Motor neuron (in vitro differentiated cells): ENCODE data around the gene GOLGA1. TPM values are rescaled to one million over a fixed set of nuclear protein-coding genes. Genes with fewer than 3 reads are reported as not detected.
A peak's percentile ranks its signal among the peaks of the same experiment; 100 is the strongest.
"Not testable (repeated sequence)": the region's sequence is repeated elsewhere in the genome, so short reads cannot be mapped to it uniquely, and the experiment has no call there.

Experiments used
- ATAC-seq, 8 experiments: fragments of 200-7000 bp; cut with Tn5 transposase; replicated peaks in 6 of 8; 2 replicates each; pipeline ENCODE4 v1.8.0; 2021; ENCODE audit warnings: mild to moderate bottlenecking in 8 of 8, moderate library complexity in 8 of 8
- H3K27ac ChIP-seq, 2 donors: fragments of 250-450 bp; sonication (Bioruptor Pico); 2 replicates each; pipeline ENCODE4 v1.9.0; 2021; ENCODE audit warnings: antibody characterized with exemption in 2 of 2, mild to moderate bottlenecking in 2 of 2, moderate library complexity in 1 of 2
- H3K4me1 ChIP-seq, 2 donors: fragments of 250-450 bp; sonication (Bioruptor Pico); replicated peaks in 1 of 2; 2 replicates each; pipeline ENCODE4 v1.6.1; 2021; ENCODE audit warnings: antibody characterized with exemption in 2 of 2, mild to moderate bottlenecking in 2 of 2, moderate library complexity in 1 of 2
- H3K4me3 ChIP-seq, 5 donors: fragments of 250-450 bp; sonication (Bioruptor Pico); 2 replicates each; pipeline ENCODE4 v1.9.0; 2021; ENCODE audit warnings: antibody characterized with exemption in 5 of 5, mild to moderate bottlenecking in 5 of 5, moderate library complexity in 4 of 5
- WGBS, 10 experiments: fragments of 450-650 bp; shearing (Covaris generic); methylation state at CpG; one replicate each; pipeline ENCODE4 v1.0.0; 2022; 5-methylcytosine and 5-hydroxymethylcytosine counted together
- in situ Hi-C, 9 experiments: fragments of 400-800 bp; cut with MboI; loops; one replicate each; pipeline ENCODE4 v1.15.0; 2021; ENCODE audit warnings: low sequenced_read_pairs in 9 of 9, low pct_unique_long_range_greater_than_20kb in 2 of 9; ENCODE audit not compliant: unreplicated experiment in 9 of 9
- total RNA-seq, 8 experiments: library from RNA; unstranded; fragments of 300-600 nt; gene quantifications; 2 replicates each; pipeline versions ENCODE4 v1.2.3 to v1.2.4, GENCODE V29; 2022

The GOLGA1 gene
- total RNA-seq, 8 experiments from 2014 or later: 8.8 to 18.8 (median 14.3) TPM

DNA sequence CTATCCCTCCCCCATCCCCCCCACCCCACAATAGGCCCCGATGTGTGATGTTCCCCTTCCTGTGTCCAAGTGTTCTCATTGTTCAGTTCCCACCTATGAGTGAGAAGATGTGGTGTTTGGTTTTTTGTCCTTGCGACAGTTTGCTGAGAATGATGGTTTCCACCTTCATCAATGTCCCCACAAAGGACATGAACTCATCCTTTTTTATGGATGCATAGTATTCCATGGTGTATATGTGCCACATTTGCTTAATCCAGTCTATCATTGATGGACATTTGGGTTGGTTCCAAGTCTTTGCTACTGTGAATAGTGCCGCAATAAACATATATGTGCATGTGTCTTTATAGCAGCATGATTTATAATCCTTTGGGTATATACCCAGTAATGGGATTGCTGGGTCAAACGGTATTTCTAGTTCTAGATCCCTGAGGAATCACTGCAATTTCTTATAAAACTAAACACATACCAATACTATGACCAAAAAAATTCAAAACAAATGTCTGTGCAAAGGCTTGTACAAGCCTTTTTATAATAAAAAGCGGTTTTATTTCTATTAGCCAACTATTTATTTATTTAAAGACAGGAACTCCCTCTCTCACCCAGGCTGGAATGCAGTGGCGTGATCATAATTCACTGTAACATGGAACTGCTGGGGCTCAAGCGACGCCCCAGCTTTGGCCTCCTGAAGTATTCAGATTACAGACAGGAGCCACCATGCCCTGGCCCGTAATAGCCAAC lies 19.0 kb upstream of the GOLGA1 start:
- WGBS, 10 experiments: 83 to 100% (median 98%) methylated on average over 2 to 6 of the region's 9 CpGs; no CpG with 5 or more reads in 1 of the 10 experiments
- ATAC-seq, H3K4me1 ChIP-seq, in situ Hi-C loops, H3K27ac ChIP-seq, H3K4me3 ChIP-seq: not testable (repeated sequence)

DNA sequence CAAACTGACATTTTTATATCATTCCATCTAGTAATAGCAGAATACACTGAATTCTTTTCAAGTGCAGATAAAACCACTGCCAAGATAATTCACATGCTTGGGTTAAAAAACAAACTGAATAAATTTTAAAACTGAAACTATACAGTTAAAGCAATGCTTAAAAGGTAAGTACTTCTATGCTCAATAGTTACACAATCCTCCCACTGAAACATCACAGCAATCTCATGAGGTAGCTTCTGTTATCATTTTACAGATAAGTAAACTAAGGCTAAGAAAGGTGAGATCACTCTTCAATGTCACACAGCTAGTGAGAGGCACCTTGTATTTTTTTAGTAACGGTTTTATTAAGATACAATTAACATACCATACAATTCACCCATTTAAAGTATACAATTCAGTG lies 13.4 kb upstream of the GOLGA1 start:
- Histone ChIP-seq H3K4me1 (no peaks in the 10 kb centered on the region), H3K4me3 (no peak overlapping the region), H3K27ac (no peak overlapping the region)
- in situ Hi-C loops: no loop called here
- 67 to 100% (median 100%) methylated on average over 1 of the region's 1 CpG; no CpG with 5 or more reads in 5 of the 10 experiments for WGBS, 10 experiments
- no peak for ATAC-seq

DNA sequence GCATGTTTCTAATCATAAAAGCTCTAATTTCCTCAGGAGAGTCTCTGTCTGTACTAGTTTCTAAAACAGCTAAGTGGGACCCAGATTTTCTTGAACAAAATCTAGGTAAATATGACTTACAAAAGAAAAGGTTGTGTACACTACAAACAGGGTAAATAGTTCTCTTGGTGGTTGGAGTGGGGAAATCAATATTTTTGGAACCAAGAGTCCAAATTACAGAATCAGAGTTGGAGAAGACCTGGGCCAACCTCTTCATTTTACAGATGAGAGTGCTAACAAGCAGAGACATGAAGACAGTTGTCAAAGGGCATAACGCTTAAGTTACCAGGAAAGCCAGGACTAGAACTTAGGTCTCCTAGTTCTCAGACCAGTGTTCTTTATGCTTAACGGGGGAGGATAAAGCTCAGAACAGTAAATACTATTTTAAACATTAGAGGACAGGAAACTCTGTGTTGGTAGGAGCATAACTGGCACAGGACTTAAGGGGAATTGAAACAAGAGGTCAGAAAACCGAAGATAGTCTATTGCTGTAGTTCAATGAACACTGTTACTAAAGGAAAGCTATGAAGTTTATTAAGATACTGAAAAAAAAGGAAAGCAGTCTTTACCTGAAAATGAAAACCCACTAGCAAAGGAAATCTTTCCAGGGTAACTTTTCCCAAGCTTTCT lies 9.3 kb upstream of the GOLGA1 start:
- H3K27ac ChIP-seq: no peak overlapping the region
- no peak overlapping the region for H3K4me3 ChIP-seq
- no peak for ATAC-seq
- WGBS, 10 experiments: 80 to 100% (median 95%) methylated on average over 1 to 3 of the region's 3 CpGs; no CpG with 5 or more reads in 1 of the 10 experiments
- in situ Hi-C loops: no loop called here
- no peaks in the 10 kb centered on the region for H3K4me1 ChIP-seq

DNA sequence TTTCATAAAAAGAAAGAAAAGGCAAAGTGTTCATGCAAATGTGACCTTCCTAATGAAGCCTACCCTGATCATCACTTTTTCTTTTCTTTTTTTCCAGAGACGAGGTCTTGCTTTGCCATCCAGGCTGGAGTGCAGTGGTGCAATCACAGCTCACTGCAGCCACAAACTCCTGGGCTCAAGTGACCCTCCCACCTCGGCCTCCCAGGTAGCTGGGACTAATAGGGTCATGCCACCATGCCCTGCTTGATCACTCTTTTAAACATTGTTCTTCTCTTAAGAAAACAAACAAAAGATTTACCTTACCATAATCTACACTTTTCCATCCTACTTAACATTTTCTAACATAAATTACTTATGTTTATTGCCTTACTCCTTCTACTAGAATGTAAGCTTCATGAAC lies 8.5 kb upstream of the GOLGA1 start:
- Histone ChIP-seq H3K4me3 (no peak overlapping the region), H3K27ac (no peak overlapping the region), H3K4me1 (no peaks in the 10 kb centered on the region)
- 51 to 100% (median 82%) methylated on average over 1 to 2 of the region's 2 CpGs; no CpG with 5 or more reads in 3 of the 10 experiments for WGBS, 10 experiments
- no peak for ATAC-seq
- in situ Hi-C loops: loop anchor here in 2 of 9 experiments (25.0 kb wide), 1 partner anchor 188 kb away; the partner anchor contains the start of gene SCAI (in 2 of the 2)

DNA sequence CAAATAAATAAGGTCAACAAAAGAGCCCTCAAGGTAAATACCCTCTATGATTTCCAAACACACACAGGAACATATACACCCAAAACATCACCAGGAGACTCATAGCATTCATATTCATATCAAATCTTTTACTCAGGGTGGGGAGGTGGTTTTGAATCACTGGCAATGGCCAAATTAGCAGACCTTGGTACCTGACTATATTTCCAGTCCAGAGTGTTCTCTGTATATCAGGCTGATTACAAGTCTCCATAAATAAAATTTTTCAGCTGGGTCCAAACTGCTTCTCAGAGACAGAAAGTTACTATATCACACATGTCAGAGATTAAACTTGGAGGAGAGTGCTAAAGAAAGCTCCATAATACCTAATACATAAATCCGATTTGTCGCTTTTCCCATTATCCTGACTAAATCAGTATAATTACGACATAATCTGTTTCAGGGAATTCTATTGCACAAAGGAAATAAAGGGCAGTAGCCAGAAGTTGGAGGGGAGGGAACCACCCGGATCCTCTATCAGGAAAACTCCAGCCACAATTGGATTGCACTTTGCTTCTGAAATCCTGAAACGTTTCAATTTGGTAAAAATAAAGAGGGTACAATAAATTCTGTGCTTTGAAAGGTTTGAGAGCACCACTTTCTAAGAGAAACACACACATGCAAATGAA lies 7.0 kb upstream of the GOLGA1 start:
- ATAC-seq: peak in 1 of 8 experiments; percentile 18
- H3K4me1 ChIP-seq: no peaks in the 10 kb centered on the region
- no peak overlapping the region for H3K4me3 ChIP-seq
- WGBS, 10 experiments: 33 to 100% (median 69%) methylated on average over 1 to 5 of the region's 5 CpGs; no CpG with 5 or more reads in 1 of the 10 experiments
- in situ Hi-C loops: loop anchor here in 2 of 9 experiments (25.0 kb wide), 1 partner anchor 189 kb away; the partner anchor contains the start of gene SCAI (in 2 of the 2)
- H3K27ac ChIP-seq: no peak overlapping the region

DNA sequence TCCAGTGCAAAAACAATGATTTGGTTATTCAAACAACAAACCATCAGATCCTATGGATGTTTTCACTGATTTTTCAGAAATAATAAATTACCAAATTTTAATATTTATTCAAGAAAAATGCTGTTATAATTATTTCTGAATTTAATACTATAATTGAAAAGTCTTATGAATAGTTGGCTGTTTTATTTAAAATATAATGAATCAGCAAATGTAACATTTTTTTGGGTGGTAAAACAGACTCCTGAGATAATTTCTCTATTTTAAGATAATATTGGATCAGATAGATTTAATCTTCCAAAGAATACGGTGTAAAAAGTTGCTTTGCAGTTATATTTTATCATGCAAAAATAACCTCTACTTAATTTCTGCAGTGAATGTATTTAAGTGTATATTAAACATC lies 5.3 kb upstream of the GOLGA1 start:
- in situ Hi-C loops: loop anchor here in 2 of 9 experiments (25.0 kb wide), 1 partner anchor 191 kb away; the partner anchor contains the start of gene SCAI (in 2 of the 2)
- WGBS, 10 experiments: 64 to 100% (median 86%) methylated on average over 1 of the region's 1 CpG; no CpG with 5 or more reads in 3 of the 10 experiments
- H3K4me3 ChIP-seq: no peak overlapping the region
- peaks cover 6% of the 10 kb centered on the region in 2 donors for H3K4me1 ChIP-seq
- ATAC-seq: no peak
- no peak overlapping the region for H3K27ac ChIP-seq

DNA sequence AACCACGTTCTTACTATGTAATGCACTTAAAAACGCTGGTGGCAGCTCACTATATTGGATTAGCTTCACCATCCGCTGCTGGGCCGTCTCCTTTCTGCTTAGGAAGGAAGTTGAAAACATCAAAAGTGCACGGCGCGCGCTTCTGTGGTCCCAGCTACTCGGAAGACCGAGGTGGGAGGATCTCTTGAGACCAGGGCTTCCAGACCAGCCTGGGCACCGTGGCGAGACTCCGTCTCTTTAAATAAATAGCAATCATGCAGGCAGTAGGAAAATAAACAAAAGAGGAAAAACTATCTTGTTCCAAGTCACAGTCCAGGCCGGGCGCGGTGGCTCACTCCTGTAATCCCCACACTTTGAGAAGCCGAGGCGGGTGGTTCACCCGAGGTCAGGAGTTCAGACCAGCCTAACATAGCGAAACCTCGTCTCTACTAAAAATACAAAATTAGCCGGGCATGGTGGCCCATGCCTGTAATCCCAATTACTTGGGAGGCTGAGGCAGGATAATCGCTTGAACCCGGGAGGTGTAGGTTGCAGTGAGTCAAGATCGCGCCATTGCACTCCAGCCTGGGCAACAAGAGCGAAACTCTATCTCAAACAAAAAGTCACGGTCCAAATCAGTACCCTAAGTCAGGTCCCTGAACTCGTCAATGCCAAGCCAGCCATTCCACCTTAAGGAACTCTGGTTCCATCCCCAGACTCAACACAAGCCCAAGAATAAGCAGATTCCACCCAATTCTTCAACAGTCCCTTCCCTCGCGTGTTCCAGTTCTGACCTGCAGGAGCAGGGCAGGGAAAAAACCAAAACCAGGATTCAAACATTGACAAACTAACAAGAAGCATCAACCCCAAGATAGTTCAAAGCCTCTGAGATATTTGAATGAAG lies 1.0 kb upstream of the GOLGA1 start:
- peaks cover 9 to 10% of the 10 kb centered on the region in 2 donors for H3K4me1 ChIP-seq
- WGBS, 10 experiments: 0 to 100% (median 36%) methylated on average over 1 to 22 of the region's 31 CpGs
- ATAC-seq: peak in 6 of 8 experiments; percentile 0 to 9 (median 4)
- peak overlapping the region; percentile 82 to 96 for H3K27ac ChIP-seq
- peak overlapping the region; percentile 47 to 97 (median 62) for H3K4me3 ChIP-seq
- in situ Hi-C loops: loop anchor here in 2 of 9 experiments (25.0 kb wide), 1 partner anchor 195 kb away; the partner anchor contains the start of gene SCAI (in 2 of the 2)

DNA sequence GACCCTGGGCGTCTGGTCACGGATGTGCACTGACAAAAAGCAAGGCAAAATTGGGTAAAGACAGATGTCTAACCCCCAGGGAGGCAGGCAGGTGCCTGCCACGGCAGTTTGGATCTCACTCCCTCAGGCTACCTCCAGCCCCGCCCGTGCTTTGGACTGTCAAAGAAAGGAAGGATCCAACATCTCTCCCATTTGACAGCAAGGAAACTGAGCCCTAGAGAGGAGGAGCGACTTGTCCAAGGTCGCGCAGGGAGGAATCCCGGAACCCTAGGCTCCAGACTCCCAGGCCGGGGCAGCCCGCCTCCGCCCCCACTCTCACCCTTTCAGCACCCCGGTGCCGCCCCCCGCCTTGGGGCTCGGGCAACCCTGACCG lies 376 bp downstream of the GOLGA1 start:
- peak in 1 of 8 experiments; percentile 35 for ATAC-seq
- in situ Hi-C loops: loop anchor here in 2 of 9 experiments (25.0 kb wide), 1 partner anchor 197 kb away; the partner anchor contains the start of gene SCAI (in 2 of the 2)

DNA sequence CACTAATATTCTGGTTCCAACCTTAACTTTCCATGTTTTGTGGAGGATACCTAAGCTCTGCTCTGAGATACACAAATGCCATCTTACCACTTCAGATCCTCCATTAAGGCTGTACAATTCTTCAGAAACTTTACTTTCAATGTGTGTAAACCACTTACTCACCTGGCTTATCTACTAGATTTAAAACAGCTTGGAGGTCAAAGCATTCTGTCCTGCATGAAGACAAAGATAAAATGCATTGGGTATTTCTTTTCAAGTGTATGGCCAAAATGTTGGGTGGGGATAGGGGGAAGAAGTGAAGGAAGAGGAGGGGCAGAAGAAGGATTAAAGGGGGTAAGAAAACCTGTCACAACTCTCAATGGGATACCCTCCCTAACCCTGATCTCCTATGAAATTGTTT lies 939 bp downstream of the GOLGA1 start:
- H3K4me3 ChIP-seq: peak overlapping the region; percentile 47 to 97 (median 62)
- in situ Hi-C loops: loop anchor here in 2 of 9 experiments (25.0 kb wide), 1 partner anchor 197 kb away; the partner anchor contains the start of gene SCAI (in 2 of the 2)
- peak overlapping the region; percentile 90 to 96 for H3K27ac ChIP-seq
- ATAC-seq: no peak
- peaks cover 9 to 10% of the 10 kb centered on the region in 2 donors for H3K4me1 ChIP-seq

More for the DNA sequence above, 376 bp downstream of the GOLGA1 start:
- WGBS, 10 experiments: 0 to 10% (median 0%) methylated on average over 1 to 7 of the region's 17 CpGs; no CpG with 5 or more reads in 3 of the 10 experiments
- peak overlapping the region; percentile 47 to 97 (median 62) for H3K4me3 ChIP-seq
- H3K4me1 ChIP-seq: peaks cover 9 to 10% of the 10 kb centered on the region in 2 donors
- peak overlapping the region; percentile 90 to 96 for H3K27ac ChIP-seq

DNA sequence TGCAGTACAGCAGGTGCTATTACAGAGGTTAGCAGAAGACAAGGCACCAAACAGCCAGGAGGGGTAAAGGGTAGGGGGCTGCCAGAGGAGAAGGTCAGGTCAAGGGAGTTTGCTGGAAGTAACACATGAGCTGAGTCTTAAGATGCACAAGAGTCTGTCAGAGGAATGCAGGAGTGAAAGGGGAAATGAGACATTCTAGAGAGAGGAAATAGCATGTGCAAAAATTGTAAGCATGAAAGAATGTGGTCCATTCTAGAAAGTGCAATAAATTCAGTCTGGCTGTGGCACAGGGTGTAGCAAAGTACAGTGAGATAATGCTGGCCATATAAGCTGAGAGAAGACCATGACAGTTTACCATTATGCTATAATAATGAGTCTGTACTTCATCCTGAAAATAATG lies 6.6 kb downstream of the GOLGA1 start:
- H3K4me1 ChIP-seq: no peaks in the 10 kb centered on the region
- no peak overlapping the region for H3K4me3 ChIP-seq
- in situ Hi-C loops: loop anchor here in 2 of 9 experiments (25.0 kb wide), 1 partner anchor 203 kb away; the partner anchor contains the start of gene SCAI (in 2 of the 2)
- H3K27ac ChIP-seq: no peak overlapping the region
- no peak for ATAC-seq

DNA sequence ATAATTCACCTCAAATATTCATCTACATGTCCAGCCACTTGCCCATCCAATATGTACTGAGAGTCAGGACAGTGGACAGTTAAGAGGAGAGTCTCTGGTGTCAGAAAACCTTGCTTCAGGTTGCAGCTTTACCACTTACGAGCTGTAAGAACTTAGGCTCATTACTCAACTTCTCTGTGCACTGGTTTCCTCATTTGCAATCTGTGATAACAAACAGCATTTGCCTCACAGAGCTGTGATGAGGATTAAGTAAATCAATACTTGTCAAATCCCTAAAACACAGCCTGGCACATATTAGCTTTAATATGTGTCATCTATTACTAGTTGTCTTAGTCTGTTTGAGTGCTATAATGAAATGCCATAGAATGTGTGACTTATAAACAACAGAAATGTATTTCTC lies 8.6 kb downstream of the GOLGA1 start:
- Histone ChIP-seq H3K4me1 (no peaks in the 10 kb centered on the region), H3K27ac (no peak overlapping the region), H3K4me3 (no peak overlapping the region)
- in situ Hi-C loops: loop anchor here in 2 of 9 experiments (25.0 kb wide), 1 partner anchor 205 kb away; the partner anchor contains the start of gene SCAI (in 2 of the 2)
- no peak for ATAC-seq
- 75 to 100% (median 100%) methylated on average over 1 of the region's 1 CpG; no CpG with 5 or more reads in 3 of the 10 experiments for WGBS, 10 experiments

DNA sequence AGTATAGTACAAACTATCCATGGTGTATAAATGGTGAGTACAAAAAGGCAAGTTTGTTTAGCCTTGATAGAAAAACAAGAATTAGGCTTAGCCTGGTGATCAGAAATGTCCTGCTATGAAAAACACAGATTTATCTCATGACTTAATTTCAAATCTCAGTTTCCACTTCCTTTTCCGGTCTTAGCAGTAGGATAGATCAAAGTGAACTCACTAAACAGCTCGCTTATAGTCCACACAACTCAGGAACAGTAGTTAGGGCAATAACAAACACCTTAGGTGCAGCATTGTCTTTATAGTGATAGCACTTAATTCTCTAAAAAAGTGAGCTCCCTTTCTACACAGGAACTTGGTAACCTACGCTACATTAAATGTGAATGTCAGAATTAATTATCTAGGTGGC lies 11.4 kb downstream of the GOLGA1 start:
- Histone ChIP-seq H3K27ac (no peak overlapping the region), H3K4me1 (no peaks in the 10 kb centered on the region), H3K4me3 (no peak overlapping the region)
- in situ Hi-C loops: loop anchor here in 2 of 9 experiments (25.0 kb wide), 1 partner anchor 208 kb away; the partner anchor contains the start of gene SCAI (in 2 of the 2)
- no peak for ATAC-seq
- WGBS, 10 experiments: 83 to 100% (median 100%) methylated on average over 1 to 3 of the region's 3 CpGs; no CpG with 5 or more reads in 2 of the 10 experiments
